ENCODE data around the gene MBNL1. TPM values are rescaled to one million over a fixed set of nuclear protein-coding genes. Genes with fewer than 3 reads are reported as not detected.

Gene MBNL1
- total RNA-seq, 1 donor = 545 TPM

- Histone ChIP-seq H3K9me3 (ENCODE audit: low read depth, low read length) (no peaks in the 10 kb centered on the region), H3K79me2 (ENCODE audit: insufficient read depth, low read length) (no peaks in the 10 kb centered on the region), H3K4me1 (ENCODE audit: insufficient read depth, low read length) (peaks cover 1% of the 10 kb centered on the region), H3K27ac (ENCODE audit: low read depth, low read length) (no peak overlapping the region), H2AFZ (ENCODE audit: low read length) (no peak overlapping the region), H4K20me1 (ENCODE audit: insufficient read depth, low read length) (no peaks in the 10 kb centered on the region), H3K4me3 (ENCODE audit: insufficient read depth, low read length) (no peak overlapping the region), H3K4me2 (ENCODE audit: insufficient read depth, low read length) (no peak overlapping the region), H3K27me3 (ENCODE audit: insufficient read depth, low read length) (no peaks in the 10 kb centered on the region), H3K36me3 (ENCODE audit: insufficient read depth, low read length) (no peaks in the 10 kb centered on the region)
- no peak for DNase-seq (ENCODE audit: insufficient read length, low spot score, missing footprints)
- TF ChIP-seq CTCF (IDR thresholded peaks at IDR 0.05; ENCODE audit: extremely low read depth, low read depth, low read length) = no peak
Measured at GRCh38 chr3:152251916-152252315, 16.8 kb upstream of the MBNL1 start.

- H2AFZ ChIP-seq (ENCODE audit: low read length) = no peak overlapping the region
- H3K4me2 ChIP-seq (ENCODE audit: insufficient read depth, low read length) = no peak overlapping the region
- no peaks in the 10 kb centered on the region for H3K9me3 ChIP-seq (ENCODE audit: low read depth, low read length)
- H3K4me1 ChIP-seq (ENCODE audit: insufficient read depth, low read length) = peaks cover 9% of the 10 kb centered on the region
- H4K20me1 ChIP-seq (ENCODE audit: insufficient read depth, low read length) = no peaks in the 10 kb centered on the region
- H3K27ac ChIP-seq (ENCODE audit: low read depth, low read length) = no peak overlapping the region
- no peak for DNase-seq (ENCODE audit: insufficient read length, low spot score, missing footprints)
- H3K79me2 ChIP-seq (ENCODE audit: insufficient read depth, low read length) = no peaks in the 10 kb centered on the region
- H3K4me3 ChIP-seq (ENCODE audit: insufficient read depth, low read length) = no peak overlapping the region
- no peaks in the 10 kb centered on the region for H3K36me3 ChIP-seq (ENCODE audit: insufficient read depth, low read length)
- no peak for TF ChIP-seq CTCF (IDR thresholded peaks at IDR 0.05; ENCODE audit: extremely low read depth, low read depth, low read length)
- H3K27me3 ChIP-seq (ENCODE audit: insufficient read depth, low read length) = no peaks in the 10 kb centered on the region
Measured at GRCh38 chr3:152252755-152253154, 16.0 kb upstream of the MBNL1 start.

- H3K27me3 ChIP-seq (ENCODE audit: insufficient read depth, low read length) = no peaks in the 10 kb centered on the region
- no peaks in the 10 kb centered on the region for H4K20me1 ChIP-seq (ENCODE audit: insufficient read depth, low read length)
- no peak for DNase-seq (ENCODE audit: insufficient read length, low spot score, missing footprints)
- H3K4me1 ChIP-seq (ENCODE audit: insufficient read depth, low read length) = peaks cover 14% of the 10 kb centered on the region
- H3K4me3 ChIP-seq (ENCODE audit: insufficient read depth, low read length) = no peak overlapping the region
- no peak overlapping the region for H3K27ac ChIP-seq (ENCODE audit: low read depth, low read length)
- H2AFZ ChIP-seq (ENCODE audit: low read length) = no peak overlapping the region
- no peaks in the 10 kb centered on the region for H3K79me2 ChIP-seq (ENCODE audit: insufficient read depth, low read length)
- H3K4me2 ChIP-seq (ENCODE audit: insufficient read depth, low read length) = no peak overlapping the region
- H3K9me3 ChIP-seq (ENCODE audit: low read depth, low read length) = no peaks in the 10 kb centered on the region
- no peak for TF ChIP-seq CTCF (IDR thresholded peaks at IDR 0.05; ENCODE audit: extremely low read depth, low read depth, low read length)
- H3K36me3 ChIP-seq (ENCODE audit: insufficient read depth, low read length) = no peaks in the 10 kb centered on the region
Measured at GRCh38 chr3:152253514-152253913, 15.2 kb upstream of the MBNL1 start.

- Histone ChIP-seq H3K27me3 (ENCODE audit: insufficient read depth, low read length) (no peaks in the 10 kb centered on the region), H3K27ac (ENCODE audit: low read depth, low read length) (no peak overlapping the region), H3K4me1 (ENCODE audit: insufficient read depth, low read length) (peaks cover 19% of the 10 kb centered on the region), H3K4me2 (ENCODE audit: insufficient read depth, low read length) (no peak overlapping the region), H3K9me3 (ENCODE audit: low read depth, low read length) (no peaks in the 10 kb centered on the region), H3K36me3 (ENCODE audit: insufficient read depth, low read length) (no peaks in the 10 kb centered on the region), H2AFZ (ENCODE audit: low read length) (no peak overlapping the region), H4K20me1 (ENCODE audit: insufficient read depth, low read length) (no peaks in the 10 kb centered on the region), H3K4me3 (ENCODE audit: insufficient read depth, low read length) (no peak overlapping the region), H3K79me2 (ENCODE audit: insufficient read depth, low read length) (no peaks in the 10 kb centered on the region)
- TF ChIP-seq CTCF (IDR thresholded peaks at IDR 0.05; ENCODE audit: extremely low read depth, low read depth, low read length) = no peak
- no peak for DNase-seq (ENCODE audit: insufficient read length, low spot score, missing footprints)
Measured at GRCh38 chr3:152254041-152254440, 14.7 kb upstream of the MBNL1 start.
